ENCODE data around the gene HS3ST4. TPM values are rescaled to one million over a fixed set of nuclear protein-coding genes. Genes with fewer than 3 reads are reported as not detected.

Gene HS3ST4
- total and polyA plus RNA-seq, 2 experiments from 2014 or later, result not detected

DNA sequence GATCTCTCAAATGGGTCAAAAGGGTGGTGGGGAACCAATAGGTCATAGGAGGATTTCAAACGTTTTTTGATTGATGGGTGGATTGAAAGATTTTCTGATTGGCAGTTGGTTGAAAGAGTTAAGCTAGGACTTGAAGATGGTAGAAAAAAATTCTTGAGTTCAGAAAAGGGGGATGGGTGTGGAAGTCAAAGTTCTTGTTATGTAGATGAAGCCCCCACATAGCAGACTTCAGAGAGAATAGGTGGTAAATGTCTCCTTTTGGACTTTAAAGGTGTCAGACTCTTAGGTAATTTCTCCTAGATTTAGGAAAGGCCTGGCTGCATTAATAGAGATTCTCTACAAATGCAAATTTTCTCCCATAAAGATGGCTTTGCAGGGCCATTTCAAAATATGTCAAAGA, 163.3 kb downstream of the HS3ST4 start:
- no peaks in the 10 kb centered on the region for H3K9me2 ChIP-seq (ENCODE audit: insufficient read depth)
- H4K20me1 ChIP-seq (ENCODE audit: insufficient read depth), result no peaks in the 10 kb centered on the region
- H3K4me1 ChIP-seq (ENCODE audit: insufficient read depth), result no peaks in the 10 kb centered on the region
- no peaks in the 10 kb centered on the region for H3K36me3 ChIP-seq (ENCODE audit: low read depth)
- TF ChIP-seq EZH2phosphoT487 (IDR thresholded peaks at IDR 0.05; ENCODE audit: insufficient read depth, low read depth) (no peak), EZH2 (IDR thresholded peaks at IDR 0.05; ENCODE audit: insufficient read depth, poor library complexity, severe bottlenecking) (no peak)
- no peaks in the 10 kb centered on the region for H3F3A ChIP-seq (ENCODE audit: insufficient read depth)
- no peak overlapping the region for H3K27ac ChIP-seq
- H3K27me3 ChIP-seq (replicated peaks; ENCODE audit: insufficient read depth), result no peaks in the 10 kb centered on the region
- no peak overlapping the region for H3K9ac ChIP-seq
- H3K4me3 ChIP-seq, result no peak overlapping the region
- no peak for DNase-seq
- H3K79me2 ChIP-seq (ENCODE audit: insufficient read depth), result no peaks in the 10 kb centered on the region
- H2AFZ ChIP-seq, result no peak overlapping the region
- no peaks in the 10 kb centered on the region for H3K9me3 ChIP-seq (ENCODE audit: low read depth)
- in situ Hi-C loops (cut with MboI), result no loop called here
- no peak overlapping the region for H3K4me2 ChIP-seq (ENCODE audit: unreplicated experiment)
- 0% methylated on average over 1 of the region's 1 CpG for WGBS, 2 experiments (ENCODE audit: low coverage in 1 of 2, low lambda C conversion rate in 2 of 2, missing lambda C conversion rate in 2 of 2)

- no peaks in the 10 kb centered on the region for H3K4me1 ChIP-seq (ENCODE audit: insufficient read depth)
- 0 to 6% methylated on average over 2 of the region's 2 CpGs for WGBS, 2 experiments (ENCODE audit: low coverage in 1 of 2, low lambda C conversion rate in 2 of 2, missing lambda C conversion rate in 2 of 2)
- H3K27ac ChIP-seq, result no peak overlapping the region
- H3K9ac ChIP-seq, result no peak overlapping the region
- H3K36me3 ChIP-seq (ENCODE audit: low read depth), result no peaks in the 10 kb centered on the region
- H3K4me3 ChIP-seq, result no peak overlapping the region
- no peaks in the 10 kb centered on the region for H3F3A ChIP-seq (ENCODE audit: insufficient read depth)
- no peaks in the 10 kb centered on the region for H3K27me3 ChIP-seq (replicated peaks; ENCODE audit: insufficient read depth)
- TF ChIP-seq EZH2phosphoT487 (IDR thresholded peaks at IDR 0.05; ENCODE audit: insufficient read depth, low read depth) (no peak), EZH2 (IDR thresholded peaks at IDR 0.05; ENCODE audit: insufficient read depth, poor library complexity, severe bottlenecking) (no peak)
- H2AFZ ChIP-seq, result no peak overlapping the region
- no peaks in the 10 kb centered on the region for H3K9me3 ChIP-seq (ENCODE audit: low read depth)
- no peaks in the 10 kb centered on the region for H3K79me2 ChIP-seq (ENCODE audit: insufficient read depth)
- no peaks in the 10 kb centered on the region for H4K20me1 ChIP-seq (ENCODE audit: insufficient read depth)
- H3K4me2 ChIP-seq (ENCODE audit: unreplicated experiment), result no peak overlapping the region
- in situ Hi-C loops (cut with MboI), result no loop called here
- DNase-seq, result no peak
- H3K9me2 ChIP-seq (ENCODE audit: insufficient read depth), result no peaks in the 10 kb centered on the region
These were observed 164.1 kb downstream of the HS3ST4 start for GRCh38 chr16:25855818-25856217.

DNA sequence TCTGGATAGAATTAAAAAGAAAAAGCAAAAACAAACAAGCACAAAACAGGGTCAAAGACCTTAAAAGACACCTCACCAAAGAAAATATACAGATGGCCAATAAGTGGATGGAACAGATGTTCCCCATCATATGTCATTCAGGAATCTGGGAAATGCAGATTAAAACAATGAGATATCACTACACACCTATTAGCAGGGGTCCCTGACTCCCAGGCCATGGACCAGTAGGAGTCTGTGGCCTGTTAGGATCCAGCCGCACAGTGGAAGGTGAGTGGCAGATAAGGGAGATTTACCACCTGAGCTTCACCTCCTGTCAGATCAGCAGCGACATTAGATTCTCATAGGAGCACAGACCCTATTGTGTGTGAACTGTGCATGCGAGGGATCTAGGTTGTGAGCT, 167.9 kb downstream of the HS3ST4 start:
- Histone ChIP-seq H3K4me1 (ENCODE audit: insufficient read depth) (no peaks in the 10 kb centered on the region), H3K27ac (no peak overlapping the region), H2AFZ (no peak overlapping the region), H3F3A (ENCODE audit: insufficient read depth) (no peaks in the 10 kb centered on the region), H3K36me3 (ENCODE audit: low read depth) (no peaks in the 10 kb centered on the region), H3K27me3 (replicated peaks; ENCODE audit: insufficient read depth) (no peaks in the 10 kb centered on the region), H3K4me3 (no peak overlapping the region), H3K9ac (no peak overlapping the region), H3K9me2 (ENCODE audit: insufficient read depth) (no peaks in the 10 kb centered on the region), H3K79me2 (ENCODE audit: insufficient read depth) (no peaks in the 10 kb centered on the region), H3K4me2 (ENCODE audit: unreplicated experiment) (no peak overlapping the region), H3K9me3 (ENCODE audit: low read depth) (no peaks in the 10 kb centered on the region), H4K20me1 (ENCODE audit: insufficient read depth) (no peaks in the 10 kb centered on the region)
- DNase-seq, result no peak
- in situ Hi-C loops (cut with MboI), result no loop called here
- 9 to 23% methylated on average over 3 of the region's 3 CpGs for WGBS, 2 experiments (ENCODE audit: low coverage in 1 of 2, low lambda C conversion rate in 2 of 2, missing lambda C conversion rate in 2 of 2)
- TF ChIP-seq EZH2phosphoT487 (IDR thresholded peaks at IDR 0.05; ENCODE audit: insufficient read depth, low read depth) (no peak), EZH2 (IDR thresholded peaks at IDR 0.05; ENCODE audit: insufficient read depth, poor library complexity, severe bottlenecking) (no peak)

- H3K4me1 ChIP-seq (ENCODE audit: insufficient read depth), result no peaks in the 10 kb centered on the region
- TF ChIP-seq EZH2phosphoT487 (IDR thresholded peaks at IDR 0.05; ENCODE audit: insufficient read depth, low read depth) (no peak), EZH2 (IDR thresholded peaks at IDR 0.05; ENCODE audit: insufficient read depth, poor library complexity, severe bottlenecking) (no peak)
- H3F3A ChIP-seq (ENCODE audit: insufficient read depth), result no peaks in the 10 kb centered on the region
- in situ Hi-C loops (cut with MboI), result no loop called here
- no peaks in the 10 kb centered on the region for H3K9me2 ChIP-seq (ENCODE audit: insufficient read depth)
- 27 to 29% methylated on average over 2 of the region's 2 CpGs for WGBS, 2 experiments (ENCODE audit: low coverage in 1 of 2, low lambda C conversion rate in 2 of 2, missing lambda C conversion rate in 2 of 2)
- no peaks in the 10 kb centered on the region for H3K27me3 ChIP-seq (replicated peaks; ENCODE audit: insufficient read depth)
- no peak overlapping the region for H3K4me2 ChIP-seq (ENCODE audit: unreplicated experiment)
- H3K9ac ChIP-seq, result no peak overlapping the region
- no peaks in the 10 kb centered on the region for H4K20me1 ChIP-seq (ENCODE audit: insufficient read depth)
- no peaks in the 10 kb centered on the region for H3K79me2 ChIP-seq (ENCODE audit: insufficient read depth)
- DNase-seq, result no peak
- H2AFZ ChIP-seq, result no peak overlapping the region
- no peaks in the 10 kb centered on the region for H3K9me3 ChIP-seq (ENCODE audit: low read depth)
- no peaks in the 10 kb centered on the region for H3K36me3 ChIP-seq (ENCODE audit: low read depth)
- H3K27ac ChIP-seq, result no peak overlapping the region
- H3K4me3 ChIP-seq, result no peak overlapping the region
These were observed 175.3 kb downstream of the HS3ST4 start for GRCh38 chr16:25867041-25867440.

- no peak overlapping the region for H3K4me3 ChIP-seq
- no peak overlapping the region for H3K9ac ChIP-seq
- 24 to 28% methylated on average over 6 of the region's 6 CpGs for WGBS, 2 experiments (ENCODE audit: low coverage in 1 of 2, low lambda C conversion rate in 2 of 2, missing lambda C conversion rate in 2 of 2)
- no peak overlapping the region for H3K4me2 ChIP-seq (ENCODE audit: unreplicated experiment)
- no peaks in the 10 kb centered on the region for H3F3A ChIP-seq (ENCODE audit: insufficient read depth)
- TF ChIP-seq EZH2 (IDR thresholded peaks at IDR 0.05; ENCODE audit: insufficient read depth, poor library complexity, severe bottlenecking), result no peak
- no peak for TF ChIP-seq EZH2phosphoT487 (IDR thresholded peaks at IDR 0.05; ENCODE audit: insufficient read depth, low read depth)
- in situ Hi-C loops (cut with MboI), result no loop called here
- H3K9me2 ChIP-seq (ENCODE audit: insufficient read depth), result no peaks in the 10 kb centered on the region
- H3K4me1 ChIP-seq (ENCODE audit: insufficient read depth), result no peaks in the 10 kb centered on the region
- H3K27ac ChIP-seq, result no peak overlapping the region
- no peak for DNase-seq
- H4K20me1 ChIP-seq (ENCODE audit: insufficient read depth), result no peaks in the 10 kb centered on the region
- no peak overlapping the region for H2AFZ ChIP-seq
- H3K9me3 ChIP-seq (ENCODE audit: low read depth), result no peaks in the 10 kb centered on the region
- no peaks in the 10 kb centered on the region for H3K36me3 ChIP-seq (ENCODE audit: low read depth)
- H3K27me3 ChIP-seq (replicated peaks; ENCODE audit: insufficient read depth), result no peaks in the 10 kb centered on the region
- no peaks in the 10 kb centered on the region for H3K79me2 ChIP-seq (ENCODE audit: insufficient read depth)
These were observed 176.3 kb downstream of the HS3ST4 start for GRCh38 chr16:25868106-25868505.
